Activated CD8-positive, alpha-beta T cell treated with anti-CD3 and anti-CD28 coated beads for 36 hours (primary cell): ENCODE results near the gene CCDC92. TPM values are rescaled to one million over a fixed set of nuclear protein-coding genes. Genes with fewer than 3 reads are reported as not detected.

ENCODE experiments used
- ATAC-seq: fragments of 200-7000 bp; cut with Tn5 transposase; one replicate; pipeline ENCODE4 v1.10.0; 2021; ENCODE audit warnings: mild to moderate bottlenecking, moderate library complexity
- CTCF ChIA-PET: fragments of 350-600 bp; sonication (Branson Sonifier 250); formaldehyde crosslinking; loops from one replicate; lab custom pipeline; 2021; ENCODE audit warnings: antibody characterized with exemption; lab: Charles Lee
- POLR2A ChIA-PET: fragments of 350-600 bp; sonication (Branson Sonifier 250); formaldehyde crosslinking; loops from one replicate; lab custom pipeline; 2021; ENCODE audit warnings: antibody characterized with exemption; lab: Charles Lee
- DNase-seq: peaks from one replicate; pipeline ENCODE4 v3.0.0-alpha.2; 2020
- H3K27ac Mint-ChIP-seq: one replicate; pipeline ENCODE4 v1.8.0; 2021; ENCODE audit warnings: mild to moderate bottlenecking, mixed read lengths
- H3K27me3 Mint-ChIP-seq: one replicate; pipeline ENCODE4 v1.8.0; 2021; ENCODE audit warnings: mixed read lengths
- H3K36me3 Mint-ChIP-seq: one replicate; pipeline ENCODE4 v1.8.0; 2021; ENCODE audit warnings: low read depth, mixed read lengths
- H3K4me1 Mint-ChIP-seq: one replicate; pipeline ENCODE4 v1.8.0; 2021; ENCODE audit warnings: low read depth, mixed read lengths
- H3K4me3 Mint-ChIP-seq: one replicate; pipeline ENCODE4 v1.8.0; 2021; ENCODE audit warnings: mild to moderate bottlenecking, moderate library complexity, mixed read lengths
- H3K9me3 Mint-ChIP-seq: one replicate; pipeline ENCODE4 v1.8.0; 2021; ENCODE audit warnings: mixed read lengths
- CTCF ChIP-seq: fragments of 200-600 bp; IDR thresholded peaks from one replicate; pipeline ENCODE4 v1.8.0; 2022; ENCODE audit warnings: antibody characterized with exemption, mild to moderate bottlenecking
- intact Hi-C: fragments of 100-400 bp; cut with micrococcal nuclease; formaldehyde crosslinking; loops from one replicate; pipeline ENCODE4 v1.10.0; 2022
- total RNA-seq, 2 experiments: library from RNA; stranded (reverse); gene quantifications; one replicate each; pipeline ENCODE4 v1.2.3, GENCODE V29; 2021

CCDC92 gene
- total RNA-seq, 2 experiments from 2014 or later = 4.0 to 6.2 TPM

GRCh38 chr12:123903301-123904065 lies 69.1 kb downstream of the CCDC92 start:
- Mint-ChIP-seq H3K27me3 (peaks cover 2% of the 10 kb centered on the region), H3K4me1 (peaks cover 13% of the 10 kb centered on the region), H3K36me3 (no peaks in the 10 kb centered on the region), H3K9me3 (no peaks in the 10 kb centered on the region), H3K27ac (no peak overlapping the region), H3K4me3 (no peak overlapping the region)
- DNase-seq = no peak
- POLR2A ChIA-PET = no interaction called here
- CTCF ChIA-PET = interaction anchor here (0.7 to 4.2 kb wide), 8 partner anchors 11 to 93 kb away, joined by 3 to 69 read pairs (median 4); no protein-coding TSS in a partner anchor
- ATAC-seq = no peak
- intact Hi-C loops = loop anchor here (2.0 kb wide), 1 partner anchor 79 kb away; no protein-coding TSS in a partner anchor
- no peak for TF ChIP-seq CTCF

- H3K27ac Mint-ChIP-seq = no peak overlapping the region
- H3K4me3 Mint-ChIP-seq = no peak overlapping the region
- H3K36me3 Mint-ChIP-seq = no peaks in the 10 kb centered on the region
- peaks cover 13% of the 10 kb centered on the region for H3K4me1 Mint-ChIP-seq
- ChIA-PET POLR2A (no interaction called here), CTCF (interaction anchor here (0.7 to 4.2 kb wide), 3 partner anchors 12 to 82 kb away, joined by 3 to 69 read pairs (median 35); no protein-coding TSS in a partner anchor)
- no peak for TF ChIP-seq CTCF
- no peaks in the 10 kb centered on the region for H3K9me3 Mint-ChIP-seq
- intact Hi-C loops = no loop called here
- H3K27me3 Mint-ChIP-seq = peaks cover 2% of the 10 kb centered on the region
- DNase-seq (no peak), ATAC-seq (no peak)
Measured at GRCh38 chr12:123902821-123903220, 69.8 kb downstream of the CCDC92 start.

- ATAC-seq (peak; percentile 91), DNase-seq (peak; percentile 73)
- intact Hi-C loops = no loop called here
- no peak for TF ChIP-seq CTCF
- Mint-ChIP-seq H3K36me3 (no peaks in the 10 kb centered on the region), H3K4me3 (no peak overlapping the region), H3K9me3 (no peaks in the 10 kb centered on the region), H3K27ac (no peak overlapping the region), H3K27me3 (peaks cover 2% of the 10 kb centered on the region), H3K4me1 (peaks cover 13% of the 10 kb centered on the region)
- ChIA-PET POLR2A (no interaction called here), CTCF (interaction anchor here (1.0 to 1.8 kb wide), 3 partner anchors 37 to 83 kb away, joined by 3 to 5 read pairs (median 3); no protein-coding TSS in a partner anchor)
Measured at GRCh38 chr12:123900871-123901376, 71.7 kb downstream of the CCDC92 start.

GRCh38 chr12:123899368-123899767 lies 73.3 kb downstream of the CCDC92 start:
- peaks cover 2% of the 10 kb centered on the region for H3K27me3 Mint-ChIP-seq
- H3K36me3 Mint-ChIP-seq = no peaks in the 10 kb centered on the region
- H3K4me3 Mint-ChIP-seq = no peak overlapping the region
- no peak for DNase-seq
- peaks cover 8% of the 10 kb centered on the region for H3K4me1 Mint-ChIP-seq
- no peak for ATAC-seq
- ChIA-PET POLR2A (no interaction called here), CTCF (no interaction called here)
- H3K27ac Mint-ChIP-seq = no peak overlapping the region
- intact Hi-C loops = no loop called here
- H3K9me3 Mint-ChIP-seq = no peaks in the 10 kb centered on the region
- no peak for TF ChIP-seq CTCF

- H3K4me3 Mint-ChIP-seq = no peak overlapping the region
- TF ChIP-seq CTCF = no peak
- no peak overlapping the region for H3K27ac Mint-ChIP-seq
- H3K36me3 Mint-ChIP-seq = no peaks in the 10 kb centered on the region
- no peaks in the 10 kb centered on the region for H3K9me3 Mint-ChIP-seq
- ChIA-PET CTCF (no interaction called here), POLR2A (no interaction called here)
- intact Hi-C loops = no loop called here
- DNase-seq (no peak), ATAC-seq (no peak)
- H3K27me3 Mint-ChIP-seq = no peaks in the 10 kb centered on the region
- H3K4me1 Mint-ChIP-seq = peaks cover 8% of the 10 kb centered on the region
Measured at GRCh38 chr12:123898673-123899072, 74.0 kb downstream of the CCDC92 start.
